B cell (primary cell): ENCODE data around the gene PFN4.

Source experiments
- CTCF ChIP-seq: fragments of 200-600 bp; IDR thresholded peaks from one replicate; pipeline ENCODE4 v1.8.0; 2022; ENCODE audit warnings: antibody characterized with exemption, mild to moderate bottlenecking
- EZH2 ChIP-seq: IDR thresholded peaks from 2 replicates; pipeline ENCODE4 v1.6.1; 2012; ENCODE audit warnings: borderline replicate concordance, low read depth, mild to moderate bottlenecking, moderate library complexity, low read length; ENCODE audit not compliant: insufficient read depth, poor library complexity, severe bottlenecking

DNA sequence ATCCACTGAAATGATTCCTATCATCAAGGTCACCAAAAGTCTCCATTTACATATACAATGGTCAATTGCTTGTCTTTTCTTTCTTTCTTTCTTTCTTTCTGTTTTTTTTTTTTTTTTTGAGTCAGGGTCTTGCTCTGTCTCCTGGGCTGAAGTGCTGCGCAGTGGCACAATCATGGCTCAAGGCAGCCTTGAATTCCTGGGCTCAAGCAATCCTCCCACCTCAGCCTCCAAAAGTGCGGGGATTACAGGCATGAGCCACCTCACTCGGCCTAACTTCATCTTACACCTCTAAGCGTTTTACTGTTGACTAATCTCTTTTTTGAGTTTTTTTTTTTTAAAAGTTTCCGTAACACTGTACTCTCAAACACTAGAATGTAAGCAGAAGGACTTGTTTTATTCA, 47.9 kb downstream of the PFN4 start:
- TF ChIP-seq CTCF (no peak), EZH2 (no peak)
